ENCODE data around the gene TRNT1. TPM values are rescaled to one million over a fixed set of nuclear protein-coding genes. Genes with fewer than 3 reads are reported as not detected.

The TRNT1 gene
- 10 to 100 TPM; 42.3 to 49.4 TPM for total RNA-seq

- CTCF ChIA-PET, result interaction anchor here (0.8 to 0.9 kb wide), 2 partner anchors 24 to 47 kb away, joined by 3 read pairs; no protein-coding TSS in a partner anchor
- no peaks in the 10 kb centered on the region for H3K9me3 Mint-ChIP-seq
- peaks cover 36% of the 10 kb centered on the region for H3K4me1 Mint-ChIP-seq (ENCODE audit: low read depth)
- peak within 1 kb of the TSS; percentile 97 for H3K4me3 Mint-ChIP-seq
- no peaks in the 10 kb centered on the region for H3K27me3 Mint-ChIP-seq (ENCODE audit: low read depth)
- peak; percentile 96 for DNase-seq
- peaks cover 33% of the 10 kb centered on the region for H3K36me3 Mint-ChIP-seq (ENCODE audit: low read depth)
- intact Hi-C loops (cut with micrococcal nuclease), result loop anchor here (1.0 to 2.0 kb wide), 5 partner anchors 47 to 1854 kb away; partner anchors contain the start of genes CRBN and SETMAR
- peak within 1 kb of the TSS; percentile 98 for H3K27ac Mint-ChIP-seq
These were observed at the start of gene TRNT1 for GRCh38 chr3:3126477-3127431. Gene TRNT1 (plus strand): TSS chr3:3126940. CDS start chr3:3129041, 2,101 bp downstream.

GRCh38 chr3:3080309-3080708, 46.4 kb upstream of the TRNT1 start:
- CTCF ChIA-PET, result no interaction called here
- DNase-seq, result no peak
- intact Hi-C loops (cut with micrococcal nuclease), result no loop called here
- no peaks in the 10 kb centered on the region for H3K4me1 Mint-ChIP-seq (ENCODE audit: low read depth)
- no peaks in the 10 kb centered on the region for H3K9me3 Mint-ChIP-seq
- H3K27ac Mint-ChIP-seq, result no peak overlapping the region
- H3K27me3 Mint-ChIP-seq (ENCODE audit: low read depth), result no peaks in the 10 kb centered on the region
- no peak overlapping the region for H3K4me3 Mint-ChIP-seq
- H3K36me3 Mint-ChIP-seq (ENCODE audit: low read depth), result no peaks in the 10 kb centered on the region

GRCh38 chr3:3081381-3082233, 45.1 kb upstream of the TRNT1 start:
- no peaks in the 10 kb centered on the region for H3K4me1 Mint-ChIP-seq (ENCODE audit: low read depth)
- H3K4me3 Mint-ChIP-seq, result no peak overlapping the region
- no peaks in the 10 kb centered on the region for H3K27me3 Mint-ChIP-seq (ENCODE audit: low read depth)
- intact Hi-C loops (cut with micrococcal nuclease), result no loop called here
- CTCF ChIA-PET, result no interaction called here
- no peaks in the 10 kb centered on the region for H3K36me3 Mint-ChIP-seq (ENCODE audit: low read depth)
- H3K9me3 Mint-ChIP-seq, result no peaks in the 10 kb centered on the region
- H3K27ac Mint-ChIP-seq, result no peak overlapping the region
- DNase-seq, result no peak

GRCh38 chr3:3082234-3082924, 44.4 kb upstream of the TRNT1 start:
- no peaks in the 10 kb centered on the region for H3K36me3 Mint-ChIP-seq (ENCODE audit: low read depth)
- CTCF ChIA-PET, result interaction anchor here (0.6 kb wide), 1 partner anchor 135 kb away, joined by 3 read pairs; no protein-coding TSS in a partner anchor
- intact Hi-C loops (cut with micrococcal nuclease), result no loop called here

GRCh38 chr3:3084890-3085289, 41.9 kb upstream of the TRNT1 start:
- no peaks in the 10 kb centered on the region for H3K4me1 Mint-ChIP-seq (ENCODE audit: low read depth)
- intact Hi-C loops (cut with micrococcal nuclease), result no loop called here
- DNase-seq, result no peak
- no peaks in the 10 kb centered on the region for H3K36me3 Mint-ChIP-seq (ENCODE audit: low read depth)
- H3K27me3 Mint-ChIP-seq (ENCODE audit: low read depth), result no peaks in the 10 kb centered on the region
- H3K27ac Mint-ChIP-seq, result no peak overlapping the region
- H3K4me3 Mint-ChIP-seq, result no peak overlapping the region
- H3K9me3 Mint-ChIP-seq, result no peaks in the 10 kb centered on the region
- CTCF ChIA-PET, result interaction anchor here (0.9 to 1.5 kb wide), 2 partner anchors 9 to 40 kb away, joined by 3 to 4 read pairs; no protein-coding TSS in a partner anchor

More at GRCh38 chr3:3082234-3082924, 44.4 kb upstream of the TRNT1 start:
- no peaks in the 10 kb centered on the region for H3K9me3 Mint-ChIP-seq
- H3K4me1 Mint-ChIP-seq (ENCODE audit: low read depth), result no peaks in the 10 kb centered on the region
- no peak overlapping the region for H3K27ac Mint-ChIP-seq
- H3K4me3 Mint-ChIP-seq, result no peak overlapping the region
- DNase-seq, result no peak
- no peaks in the 10 kb centered on the region for H3K27me3 Mint-ChIP-seq (ENCODE audit: low read depth)

GRCh38 chr3:3085782-3086181, 41.0 kb upstream of the TRNT1 start:
- DNase-seq, result no peak
- Mint-ChIP-seq H3K9me3 (no peaks in the 10 kb centered on the region), H3K27ac (no peak overlapping the region), H3K4me3 (no peak overlapping the region), H3K4me1 (ENCODE audit: low read depth) (no peaks in the 10 kb centered on the region), H3K27me3 (ENCODE audit: low read depth) (no peaks in the 10 kb centered on the region), H3K36me3 (ENCODE audit: low read depth) (no peaks in the 10 kb centered on the region)
- intact Hi-C loops (cut with micrococcal nuclease), result no loop called here
- CTCF ChIA-PET, result interaction anchor here (0.9 to 1.5 kb wide), 2 partner anchors 10 to 41 kb away, joined by 3 to 4 read pairs; no protein-coding TSS in a partner anchor

- intact Hi-C loops (cut with micrococcal nuclease), result no loop called here
- CTCF ChIA-PET, result no interaction called here
- Mint-ChIP-seq H3K36me3 (ENCODE audit: low read depth) (no peaks in the 10 kb centered on the region), H3K9me3 (no peaks in the 10 kb centered on the region), H3K4me3 (no peak overlapping the region), H3K4me1 (ENCODE audit: low read depth) (no peaks in the 10 kb centered on the region), H3K27ac (no peak overlapping the region), H3K27me3 (ENCODE audit: low read depth) (no peaks in the 10 kb centered on the region)
- DNase-seq, result no peak
These were observed 40.5 kb upstream of the TRNT1 start for GRCh38 chr3:3086239-3086638.

GRCh38 chr3:3087279-3087678, 39.5 kb upstream of the TRNT1 start:
- CTCF ChIA-PET, result no interaction called here
- no peaks in the 10 kb centered on the region for H3K9me3 Mint-ChIP-seq

GRCh38 chr3:3087716-3088465, 38.8 kb upstream of the TRNT1 start:
- intact Hi-C loops (cut with micrococcal nuclease), result no loop called here
- H3K9me3 Mint-ChIP-seq, result no peaks in the 10 kb centered on the region
- no peak overlapping the region for H3K27ac Mint-ChIP-seq
- H3K27me3 Mint-ChIP-seq (ENCODE audit: low read depth), result no peaks in the 10 kb centered on the region
- H3K4me1 Mint-ChIP-seq (ENCODE audit: low read depth), result no peaks in the 10 kb centered on the region
- no peak for DNase-seq
- no peaks in the 10 kb centered on the region for H3K36me3 Mint-ChIP-seq (ENCODE audit: low read depth)
- CTCF ChIA-PET, result no interaction called here
- no peak overlapping the region for H3K4me3 Mint-ChIP-seq

More at GRCh38 chr3:3087279-3087678, 39.5 kb upstream of the TRNT1 start:
- Mint-ChIP-seq H3K27ac (no peak overlapping the region), H3K36me3 (ENCODE audit: low read depth) (no peaks in the 10 kb centered on the region), H3K27me3 (ENCODE audit: low read depth) (no peaks in the 10 kb centered on the region), H3K4me3 (no peak overlapping the region), H3K4me1 (ENCODE audit: low read depth) (no peaks in the 10 kb centered on the region)
- DNase-seq, result no peak
- intact Hi-C loops (cut with micrococcal nuclease), result no loop called here

GRCh38 chr3:3089017-3089416, 37.7 kb upstream of the TRNT1 start:
- H3K27ac Mint-ChIP-seq, result no peak overlapping the region
- no peaks in the 10 kb centered on the region for H3K36me3 Mint-ChIP-seq (ENCODE audit: low read depth)
- DNase-seq, result no peak
- intact Hi-C loops (cut with micrococcal nuclease), result no loop called here
- no peaks in the 10 kb centered on the region for H3K27me3 Mint-ChIP-seq (ENCODE audit: low read depth)
- no peaks in the 10 kb centered on the region for H3K9me3 Mint-ChIP-seq
- no peak overlapping the region for H3K4me3 Mint-ChIP-seq
- no peaks in the 10 kb centered on the region for H3K4me1 Mint-ChIP-seq (ENCODE audit: low read depth)
- CTCF ChIA-PET, result no interaction called here

GRCh38 chr3:3097958-3098357, 28.8 kb upstream of the TRNT1 start:
- H3K4me3 Mint-ChIP-seq, result no peak overlapping the region
- H3K27me3 Mint-ChIP-seq (ENCODE audit: low read depth), result peaks cover 2% of the 10 kb centered on the region
- DNase-seq, result no peak
- no peaks in the 10 kb centered on the region for H3K36me3 Mint-ChIP-seq (ENCODE audit: low read depth)
- H3K27ac Mint-ChIP-seq, result no peak overlapping the region
- intact Hi-C loops (cut with micrococcal nuclease), result no loop called here
- no peaks in the 10 kb centered on the region for H3K4me1 Mint-ChIP-seq (ENCODE audit: low read depth)
- CTCF ChIA-PET, result no interaction called here
- H3K9me3 Mint-ChIP-seq, result no peaks in the 10 kb centered on the region
